ENCODE data around the gene MSL2.
"Not testable (repeated sequence)": the region's sequence is repeated elsewhere in the genome, so short reads cannot be mapped to it uniquely, and the experiment has no call there.

MSL2 gene

GRCh38 chr3:136141891-136142290 lies 54.2 kb downstream of the MSL2 start:
- peak; percentile 33 for DNase-seq

- DNase-seq: peak; percentile 6
Observed at GRCh38 chr3:136141291-136141785, 54.8 kb downstream of the MSL2 start.

- DNase-seq: no peak
Observed at GRCh38 chr3:136136454-136136853, 59.7 kb downstream of the MSL2 start.

GRCh38 chr3:136135039-136135802 lies 60.9 kb downstream of the MSL2 start:
- DNase-seq: no peak

- DNase-seq: no peak
Observed at GRCh38 chr3:136134091-136134490, 62.0 kb downstream of the MSL2 start.

GRCh38 chr3:136131647-136132046 lies 64.5 kb downstream of the MSL2 start:
- not testable (repeated sequence) for DNase-seq

- DNase-seq: no peak
Observed at GRCh38 chr3:136122006-136122405, 74.1 kb downstream of the MSL2 start.

- DNase-seq: no peak
Observed at GRCh38 chr3:136120373-136121348, 75.5 kb downstream of the MSL2 start.

- DNase-seq: not testable (repeated sequence)
Observed at GRCh38 chr3:136119783-136120182, 76.4 kb downstream of the MSL2 start.

GRCh38 chr3:136119332-136119731 lies 76.8 kb downstream of the MSL2 start:
- DNase-seq: not testable (repeated sequence)

GRCh38 chr3:136114421-136114820 lies 81.7 kb downstream of the MSL2 start:
- no peak for DNase-seq

GRCh38 chr3:136110481-136110880 lies 85.7 kb downstream of the MSL2 start:
- DNase-seq: no peak

GRCh38 chr3:136109499-136109898 lies 86.6 kb downstream of the MSL2 start:
- no peak for DNase-seq

GRCh38 chr3:136106101-136106500 lies 90.0 kb downstream of the MSL2 start:
- no peak for DNase-seq

GRCh38 chr3:136105044-136105443 lies 91.1 kb downstream of the MSL2 start:
- no peak for DNase-seq
